ENCODE results near the gene CADPS2. TPM values are rescaled to one million over a fixed set of nuclear protein-coding genes. Genes with fewer than 3 reads are reported as not detected.

CADPS2 gene
- total RNA-seq, 4 donors from 2014 or later = 27.7 to 46.2 (median 32.6) TPM

GRCh38 chr7:122329145-122329802 lies 557.0 kb downstream of the CADPS2 start:
- Histone ChIP-seq H3K36me3 (no peaks in the 10 kb centered on the region), H3K4me3 (replicated peaks in 1 of 3) (no peak overlapping the region), H3K9me3 (no peaks in the 10 kb centered on the region), H3K4me1 (no peaks in the 10 kb centered on the region), H3K27ac (no peak overlapping the region), H3K27me3 (no peaks in the 10 kb centered on the region)
- TF ChIP-seq POLR2A (IDR thresholded peaks at IDR 0.05) = no peak
- TF ChIP-seq, protein P1, sequence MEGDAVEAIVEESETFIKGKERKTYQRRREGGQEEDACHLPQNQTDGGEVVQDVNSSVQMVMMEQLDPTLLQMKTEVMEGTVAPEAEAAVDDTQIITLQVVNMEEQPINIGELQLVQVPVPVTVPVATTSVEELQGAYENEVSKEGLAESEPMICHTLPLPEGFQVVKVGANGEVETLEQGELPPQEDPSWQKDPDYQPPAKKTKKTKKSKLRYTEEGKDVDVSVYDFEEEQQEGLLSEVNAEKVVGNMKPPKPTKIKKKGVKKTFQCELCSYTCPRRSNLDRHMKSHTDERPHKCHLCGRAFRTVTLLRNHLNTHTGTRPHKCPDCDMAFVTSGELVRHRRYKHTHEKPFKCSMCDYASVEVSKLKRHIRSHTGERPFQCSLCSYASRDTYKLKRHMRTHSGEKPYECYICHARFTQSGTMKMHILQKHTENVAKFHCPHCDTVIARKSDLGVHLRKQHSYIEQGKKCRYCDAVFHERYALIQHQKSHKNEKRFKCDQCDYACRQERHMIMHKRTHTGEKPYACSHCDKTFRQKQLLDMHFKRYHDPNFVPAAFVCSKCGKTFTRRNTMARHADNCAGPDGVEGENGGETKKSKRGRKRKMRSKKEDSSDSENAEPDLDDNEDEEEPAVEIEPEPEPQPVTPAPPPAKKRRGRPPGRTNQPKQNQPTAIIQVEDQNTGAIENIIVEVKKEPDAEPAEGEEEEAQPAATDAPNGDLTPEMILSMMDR (IDR thresholded peaks at IDR 0.05) = no peak
- WGBS, 2 donors = 81 to 87% methylated on average over 8 of the region's 8 CpGs
- intact Hi-C loops (cut with DNase I) = no loop called here
- no peak for DNase-seq

DNA sequence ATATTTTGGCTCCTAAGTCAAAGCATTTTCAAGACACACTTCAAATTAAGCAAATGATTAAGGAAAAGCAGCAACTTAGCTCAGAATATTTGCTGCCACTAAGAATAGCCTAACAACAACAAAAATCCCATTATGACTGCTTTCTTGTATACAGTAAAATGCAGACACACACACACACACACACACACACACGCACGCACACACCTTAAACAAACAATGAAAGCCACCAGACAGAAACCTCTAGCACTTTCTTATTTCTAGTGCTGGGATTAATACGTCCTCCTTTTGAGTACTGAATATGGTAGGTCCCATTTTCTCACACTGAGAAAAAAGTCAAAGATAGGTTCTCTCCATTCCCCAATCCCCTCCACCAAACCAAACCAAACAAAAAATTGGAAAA lies 558.3 kb downstream of the CADPS2 start:
- Histone ChIP-seq H3K27ac (no peak overlapping the region), H3K27me3 (no peaks in the 10 kb centered on the region), H3K4me1 (no peaks in the 10 kb centered on the region), H3K4me3 (replicated peaks in 1 of 3) (no peak overlapping the region), H3K9me3 (no peaks in the 10 kb centered on the region), H3K36me3 (no peaks in the 10 kb centered on the region)
- intact Hi-C loops (cut with DNase I) = no loop called here
- WGBS, 2 donors = 54 to 60% methylated on average over 3 of the region's 3 CpGs
- DNase-seq = no peak
- TF ChIP-seq POLR2A (IDR thresholded peaks at IDR 0.05) = no peak
- TF ChIP-seq, protein P1 (IDR thresholded peaks at IDR 0.05) = no peak

DNA sequence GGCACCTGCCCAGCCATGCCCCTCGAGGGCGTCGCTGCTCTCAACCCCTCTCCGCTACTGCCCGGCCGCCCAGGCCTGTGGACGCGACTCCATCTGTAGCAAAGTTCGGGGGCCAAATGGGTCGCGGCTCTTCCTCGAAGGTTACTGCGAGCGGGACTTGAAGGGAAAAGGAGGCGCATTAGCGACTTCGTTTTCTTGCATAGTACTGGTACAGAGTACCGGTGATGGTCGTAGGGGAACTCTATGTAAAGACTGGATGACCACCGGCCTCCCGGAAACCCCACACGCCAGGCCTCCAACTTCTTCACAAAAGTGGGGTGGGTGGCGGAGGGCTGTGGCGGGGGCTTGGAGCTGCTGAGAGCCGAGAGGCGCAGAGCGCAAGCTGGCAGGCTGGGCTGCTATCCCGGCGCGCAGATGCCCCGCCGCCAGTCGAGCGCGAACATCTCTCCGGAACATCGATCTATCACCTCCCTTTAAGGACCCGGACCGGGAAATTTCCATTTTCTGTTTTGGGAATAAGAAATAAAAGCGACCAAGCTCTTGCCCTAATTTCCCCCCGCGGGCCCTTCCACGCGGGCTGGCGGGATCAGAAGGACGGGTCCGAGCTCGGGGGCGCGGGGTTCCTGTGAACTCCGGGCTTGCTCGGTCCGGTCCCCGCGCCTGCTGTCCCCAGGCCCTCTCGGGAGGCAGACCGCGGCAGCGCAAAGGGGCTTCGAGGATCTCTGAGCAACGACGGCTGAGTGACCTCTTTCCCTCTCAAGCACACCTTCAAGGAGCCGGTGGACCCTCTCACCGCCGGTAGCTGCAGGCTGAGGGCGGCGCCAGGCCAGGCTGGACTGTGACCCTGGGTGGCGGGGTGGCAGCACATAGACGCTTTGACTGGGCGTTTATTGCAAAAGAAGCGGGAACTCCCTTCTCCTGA lies 569.5 kb downstream of the CADPS2 start:
- H3K9me3 ChIP-seq = no peaks in the 10 kb centered on the region
- no peak overlapping the region for H3K27ac ChIP-seq
- DNase-seq = no peak
- no peaks in the 10 kb centered on the region for H3K36me3 ChIP-seq
- H3K4me1 ChIP-seq = peaks cover 12 to 16% of the 10 kb centered on the region in 2 donors
- 4 to 6% methylated on average over 59 to 61 of the region's 71 CpGs for WGBS, 2 donors
- H3K4me3 ChIP-seq (replicated peaks in 1 of 3) = no peak overlapping the region
- H3K27me3 ChIP-seq = peaks cover 28% of the 10 kb centered on the region
- no peak for TF ChIP-seq POLR2A (IDR thresholded peaks at IDR 0.05)
- TF ChIP-seq, protein P1 (IDR thresholded peaks at IDR 0.05) = no peak
- intact Hi-C loops (cut with DNase I) = no loop called here

DNA sequence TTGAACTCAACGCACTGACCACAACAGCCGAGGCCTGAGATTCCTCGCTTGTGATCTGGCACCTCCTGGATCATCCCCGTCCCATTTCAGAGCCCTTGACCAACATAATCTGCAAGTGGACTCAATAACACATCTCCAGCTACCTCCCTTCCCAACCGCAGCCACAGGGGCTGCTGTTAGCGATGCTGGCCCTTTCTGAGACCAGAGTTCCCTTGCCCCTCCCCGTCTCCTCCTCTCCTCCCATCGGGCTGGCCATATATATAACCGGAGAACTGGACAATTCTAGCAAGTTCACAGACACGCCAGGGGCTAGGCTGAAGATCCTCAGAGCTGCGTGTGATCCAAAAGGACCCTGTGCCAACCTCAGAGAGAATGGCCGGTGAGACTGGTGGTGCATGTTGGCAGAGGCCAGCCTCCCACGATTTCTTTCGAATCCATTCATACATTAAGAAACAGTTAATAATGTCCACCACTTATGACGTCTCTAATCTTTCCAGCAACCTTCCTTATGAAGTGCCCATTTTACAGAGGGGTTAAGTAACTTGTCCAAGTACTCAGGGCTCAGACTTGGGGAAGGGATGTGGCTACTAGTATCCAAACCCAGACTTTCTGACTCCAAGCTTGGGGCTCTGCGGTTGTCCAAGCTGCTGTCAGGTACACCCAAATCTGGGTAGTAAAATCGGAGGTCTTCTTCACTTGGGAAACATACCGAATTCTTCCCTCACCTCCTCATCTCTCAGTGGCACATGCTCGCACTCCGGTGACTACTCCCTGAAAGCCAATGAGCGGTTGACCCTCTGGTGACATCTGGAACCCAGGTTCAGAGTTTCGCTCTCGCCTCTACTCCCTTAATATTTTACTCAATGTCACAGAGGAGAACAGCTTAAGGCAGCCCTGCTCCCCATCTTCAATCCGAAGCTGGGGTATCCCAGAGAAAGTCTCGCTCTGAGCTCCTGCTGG lies 570.5 kb downstream of the CADPS2 start:
- 8 to 9% methylated on average over 25 of the region's 25 CpGs for WGBS, 2 donors
- no peak overlapping the region for H3K27ac ChIP-seq
- intact Hi-C loops (cut with DNase I) = no loop called here
- peaks cover 36% of the 10 kb centered on the region for H3K27me3 ChIP-seq
- H3K9me3 ChIP-seq = no peaks in the 10 kb centered on the region
- H3K4me3 ChIP-seq (replicated peaks in 1 of 3) = no peak overlapping the region
- H3K36me3 ChIP-seq = no peaks in the 10 kb centered on the region
- TF ChIP-seq, protein P1 (IDR thresholded peaks at IDR 0.05) = no peak
- no peak for TF ChIP-seq POLR2A (IDR thresholded peaks at IDR 0.05)
- DNase-seq = no peak
- peaks cover 12 to 16% of the 10 kb centered on the region in 2 donors for H3K4me1 ChIP-seq
